ENCODE data around the gene POLA1.

Gene POLA1

DNA sequence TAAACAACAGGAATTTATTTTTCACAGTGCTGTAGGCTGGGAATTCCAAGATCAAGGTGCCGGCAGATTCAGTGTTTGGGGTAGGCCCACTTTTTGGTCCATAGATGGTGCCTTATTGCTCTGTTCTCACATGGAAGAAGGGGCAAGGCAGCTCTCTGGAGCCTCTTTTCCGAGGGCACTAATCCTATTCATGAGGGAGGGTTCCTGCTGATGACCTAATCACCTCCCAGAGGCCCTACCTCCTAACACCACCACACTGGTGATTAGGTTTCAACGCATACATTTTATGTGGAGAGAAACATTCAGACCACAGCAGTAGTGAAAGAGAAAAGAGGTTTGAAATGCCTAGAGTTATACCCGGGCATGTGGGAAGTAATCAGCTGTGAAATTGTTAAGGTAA, 1.4 kb upstream of the POLA1 start:
- DNase-seq, result no peak

DNA sequence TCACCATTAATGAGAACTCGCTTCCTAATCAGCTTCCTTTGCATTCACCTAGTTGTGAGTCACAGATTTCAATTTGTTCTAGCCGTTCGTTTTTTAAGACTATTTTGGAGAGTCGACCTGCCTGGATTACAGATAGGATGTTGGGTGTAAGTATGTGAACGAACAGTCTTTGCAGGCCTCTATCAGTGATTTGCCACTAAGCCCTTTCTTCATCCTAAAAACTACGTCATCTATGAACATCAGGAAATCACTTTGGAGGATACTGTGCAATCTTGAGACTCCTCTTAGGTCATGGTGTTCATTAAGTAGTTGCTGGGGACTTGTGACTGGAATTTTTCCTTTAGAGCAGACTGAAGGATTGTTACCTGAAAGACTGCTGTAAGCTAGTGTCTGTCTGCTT, 1.1 kb downstream of the POLA1 start:
- DNase-seq, result no peak

DNA sequence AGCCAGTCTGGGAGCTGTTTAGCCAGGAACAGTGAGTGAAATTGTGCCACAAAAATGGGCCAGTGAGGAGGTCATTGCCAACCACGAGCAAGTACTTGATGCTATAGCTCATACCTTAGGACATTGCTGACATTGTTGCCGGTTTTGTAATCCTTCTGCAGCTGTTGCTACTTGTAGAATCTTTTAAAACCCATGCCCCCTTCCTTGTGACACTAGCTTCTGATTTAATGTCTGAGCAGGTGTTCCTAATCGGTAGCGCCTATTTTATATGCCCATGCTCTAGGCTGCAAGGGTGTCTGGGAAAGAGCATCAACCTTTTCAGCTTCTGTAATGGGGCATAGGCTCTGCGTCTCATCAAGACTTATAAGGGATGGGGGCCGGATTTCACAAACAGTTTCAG, 2.6 kb downstream of the POLA1 start:
- no peak for DNase-seq

GRCh38 chrX:24702362-24703184, 8.9 kb downstream of the POLA1 start:
- DNase-seq, result no peak

DNA sequence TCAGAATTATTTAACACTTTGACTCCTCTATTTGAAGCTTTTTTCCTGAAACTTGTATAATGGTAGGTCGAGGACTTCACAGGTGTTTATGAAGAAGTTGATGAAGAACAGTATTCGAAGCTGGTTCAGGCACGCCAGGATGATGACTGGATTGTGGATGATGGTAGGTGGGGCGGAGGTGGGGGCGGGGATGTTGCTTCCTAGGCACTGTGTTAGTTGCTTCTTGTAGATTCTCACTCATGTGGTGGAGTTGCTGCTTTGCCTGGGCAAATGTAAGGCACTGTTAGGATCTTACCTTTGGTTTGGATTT, 9.4 kb downstream of the POLA1 start:
- no peak for DNase-seq

DNA sequence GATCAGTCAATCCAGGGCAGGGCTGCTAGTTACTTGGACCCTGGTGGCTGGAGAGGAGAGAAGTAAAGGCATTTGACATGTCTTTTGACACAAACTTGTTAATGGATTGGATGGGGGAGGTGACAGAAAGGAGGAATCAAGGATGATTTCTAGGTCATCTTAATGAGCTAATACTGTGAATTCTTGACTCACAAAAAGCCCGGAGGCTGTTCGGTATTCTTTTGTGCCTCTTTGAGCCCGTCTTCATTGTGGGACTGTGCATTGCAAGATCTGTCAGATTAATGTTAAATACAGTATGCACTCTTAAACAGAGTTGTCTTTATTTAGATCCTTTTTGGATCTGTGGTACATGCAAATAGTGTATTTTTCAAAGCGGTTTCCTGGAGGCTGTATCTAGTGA, 25.1 kb downstream of the POLA1 start:
- DNase-seq, result peak; percentile 25

DNA sequence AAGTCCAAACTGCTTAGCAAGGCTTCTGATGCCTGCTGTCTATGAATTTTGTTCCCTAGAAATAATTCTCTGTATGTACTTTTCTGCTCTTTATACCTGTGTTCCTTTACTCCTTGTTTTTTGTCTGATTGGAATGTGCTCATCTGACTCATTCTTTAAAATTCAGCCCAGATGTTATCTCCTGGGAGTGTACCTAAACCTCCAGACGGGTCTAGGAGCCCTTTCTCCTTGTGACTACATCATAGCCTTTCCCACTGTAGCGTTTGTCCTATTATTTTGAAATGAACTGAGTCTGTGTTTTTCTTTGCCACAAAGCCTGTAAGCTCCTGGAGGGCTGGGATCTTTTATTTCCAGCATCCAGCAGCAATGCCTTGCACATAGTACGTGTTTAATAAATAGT, 26.3 kb downstream of the POLA1 start:
- DNase-seq, result no peak

- DNase-seq, result no peak
Observed at GRCh38 chrX:24728530-24728929, 34.8 kb downstream of the POLA1 start.

DNA sequence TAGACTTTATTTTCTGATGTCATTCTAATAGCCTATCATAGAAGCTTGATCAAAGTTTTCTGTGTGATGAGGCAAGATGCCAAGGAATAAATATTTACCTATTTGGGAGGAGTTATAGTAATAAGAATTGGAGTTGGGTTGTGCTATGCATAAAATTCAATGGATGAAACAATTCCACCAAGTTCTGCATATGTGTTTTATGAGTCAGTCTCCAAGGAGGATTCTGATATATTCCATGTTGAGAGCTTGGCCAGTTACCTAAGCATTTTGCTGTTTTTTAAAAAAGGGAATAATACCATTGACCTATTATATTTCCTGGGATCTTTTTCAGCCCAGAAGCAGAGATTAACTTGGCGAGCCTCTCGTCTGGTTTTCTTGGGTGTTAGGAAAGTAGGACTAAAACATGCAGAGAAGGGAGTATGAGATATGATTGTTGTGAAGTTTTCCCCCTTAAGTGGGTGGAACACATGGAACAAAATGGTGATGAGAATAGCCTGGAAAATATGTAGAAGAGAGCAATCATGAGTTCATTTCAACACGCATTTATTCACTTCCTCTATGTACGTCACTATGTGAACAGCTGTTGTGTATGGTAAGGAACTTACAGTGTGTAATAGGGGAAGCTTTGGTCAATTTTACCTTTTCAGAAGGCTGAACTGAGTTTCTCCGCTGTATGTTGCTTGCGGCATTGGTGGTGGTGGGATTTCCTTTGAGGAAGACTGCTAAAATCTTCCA, 39.2 kb downstream of the POLA1 start:
- DNase-seq, result no peak

- DNase-seq, result no peak
Observed at GRCh38 chrX:24741330-24741729, 47.6 kb downstream of the POLA1 start.

DNA sequence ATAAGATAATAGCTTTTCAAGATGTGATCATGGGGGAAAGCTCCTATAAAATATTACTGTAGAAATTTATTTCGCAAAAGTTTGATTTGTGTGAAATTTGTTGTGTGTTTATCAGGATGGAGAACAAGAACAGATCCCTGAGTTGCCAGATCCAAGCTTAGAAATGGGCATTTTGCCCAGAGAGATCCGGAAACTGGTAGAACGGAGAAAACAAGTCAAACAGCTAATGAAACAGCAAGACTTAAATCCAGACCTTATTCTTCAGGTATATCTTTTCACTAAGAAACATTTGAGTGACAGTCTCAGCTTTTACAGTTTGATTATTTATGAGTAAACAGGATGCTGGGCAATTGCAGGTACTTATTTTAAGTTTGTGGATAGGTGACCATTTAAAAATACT, 54.5 kb downstream of the POLA1 start:
- no peak for DNase-seq

DNA sequence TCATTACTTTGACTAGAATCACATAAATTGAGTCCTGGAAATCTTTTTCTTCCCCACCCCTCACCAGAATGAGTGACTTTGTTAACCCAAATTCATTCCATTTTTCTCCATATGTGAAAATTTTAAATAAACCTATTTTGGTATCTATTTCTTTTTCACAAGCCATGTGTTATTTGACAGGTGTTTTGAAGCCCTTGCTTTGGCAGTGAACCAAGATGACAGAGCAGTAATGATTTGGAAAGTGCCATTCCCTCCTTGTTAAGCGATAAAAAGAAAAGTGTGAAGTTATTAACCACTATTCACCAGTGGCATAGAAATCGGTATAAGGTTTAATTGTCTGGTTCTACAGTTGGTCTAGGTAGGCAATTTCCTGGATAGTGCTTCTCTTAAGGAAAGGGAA, 66.1 kb downstream of the POLA1 start:
- no peak for DNase-seq

DNA sequence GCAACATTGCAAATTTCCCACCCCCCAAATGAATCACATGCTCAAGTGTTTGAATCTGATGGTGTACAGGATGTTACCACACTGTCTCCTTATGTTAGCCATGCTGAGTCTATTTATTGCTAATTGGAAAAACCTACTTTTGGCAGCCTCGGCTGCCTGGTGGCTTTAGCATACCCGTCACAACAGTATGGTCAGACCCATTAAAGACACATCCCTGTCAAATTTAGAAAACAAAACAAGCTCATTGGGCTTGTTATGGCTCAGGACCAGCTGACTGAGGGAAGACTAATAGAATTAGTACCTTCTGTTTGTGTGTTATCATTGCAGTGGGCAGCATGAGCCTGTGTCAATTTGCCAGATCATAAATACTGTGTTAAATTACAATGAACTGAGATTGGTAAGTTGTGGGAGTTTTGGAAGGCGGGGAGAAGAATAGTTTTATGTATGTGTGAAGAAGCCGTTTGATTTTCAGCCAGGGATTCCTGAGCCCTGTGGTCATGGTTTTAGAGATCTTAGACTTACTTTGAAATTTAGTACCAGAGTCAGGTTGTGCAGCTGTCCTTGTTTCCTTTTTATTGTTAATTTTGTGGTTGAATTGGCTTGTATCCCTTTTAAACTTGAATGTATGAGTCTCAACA, 66.8 kb downstream of the POLA1 start:
- DNase-seq, result no peak

- DNase-seq, result no peak
Observed at GRCh38 chrX:24761306-24761705, 67.6 kb downstream of the POLA1 start.

DNA sequence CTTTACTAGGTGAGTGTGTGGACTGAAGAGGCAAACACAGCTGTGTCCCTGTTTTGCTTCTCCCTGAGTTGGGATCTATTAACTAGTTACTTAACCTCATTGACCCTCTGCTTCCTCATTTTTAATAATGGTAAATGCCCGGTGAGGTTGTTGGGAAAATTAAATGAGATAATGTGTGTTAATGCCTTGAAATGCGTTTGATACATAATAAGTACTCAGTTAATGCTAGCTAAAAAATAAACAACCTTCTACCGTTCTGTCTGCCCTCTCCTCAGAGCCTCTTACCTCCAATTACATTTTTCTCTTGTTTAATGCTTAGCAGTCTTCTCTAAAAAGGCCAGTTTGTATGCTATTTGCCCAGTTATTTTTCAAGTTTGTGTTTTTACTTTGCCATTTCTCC, 70.3 kb downstream of the POLA1 start:
- no peak for DNase-seq

DNA sequence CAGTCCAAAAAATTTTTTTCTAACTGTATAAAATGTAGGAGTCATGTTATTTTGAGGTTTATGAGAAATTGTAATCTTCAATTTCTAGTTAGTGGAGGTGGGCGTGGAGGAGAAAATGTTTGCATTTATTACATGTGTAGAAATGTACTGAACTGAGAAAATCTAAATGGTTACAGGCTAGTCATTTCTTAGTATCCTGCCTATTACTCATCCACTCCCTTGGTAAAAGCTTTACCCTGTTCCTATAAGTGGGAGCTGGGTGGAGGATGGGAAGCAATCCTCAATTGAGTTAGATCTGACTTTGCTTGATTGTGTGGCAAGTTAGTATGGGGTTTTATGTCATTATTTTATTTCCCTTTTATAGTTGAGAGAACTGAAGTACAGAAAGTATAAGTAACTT, 73.8 kb downstream of the POLA1 start:
- no peak for DNase-seq

DNA sequence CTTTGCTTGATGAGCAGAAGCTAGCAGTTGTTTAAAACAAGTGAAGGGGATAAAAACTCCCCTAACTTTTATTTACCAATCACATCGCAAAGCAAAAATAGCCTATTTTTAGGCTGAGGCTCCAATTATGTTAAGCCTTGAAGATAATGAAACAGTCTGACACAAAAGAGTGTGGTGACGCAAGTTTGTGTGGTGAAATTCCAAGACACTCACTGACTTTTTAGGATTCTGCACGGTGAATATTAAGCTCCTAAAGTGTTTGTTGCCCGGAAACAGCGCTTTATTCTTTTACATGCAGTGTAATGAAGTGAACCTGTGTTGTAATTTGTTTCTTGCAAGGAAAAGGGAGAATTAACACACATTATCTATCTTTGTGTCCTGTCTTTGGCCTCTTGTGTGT, 74.8 kb downstream of the POLA1 start:
- no peak for DNase-seq

DNA sequence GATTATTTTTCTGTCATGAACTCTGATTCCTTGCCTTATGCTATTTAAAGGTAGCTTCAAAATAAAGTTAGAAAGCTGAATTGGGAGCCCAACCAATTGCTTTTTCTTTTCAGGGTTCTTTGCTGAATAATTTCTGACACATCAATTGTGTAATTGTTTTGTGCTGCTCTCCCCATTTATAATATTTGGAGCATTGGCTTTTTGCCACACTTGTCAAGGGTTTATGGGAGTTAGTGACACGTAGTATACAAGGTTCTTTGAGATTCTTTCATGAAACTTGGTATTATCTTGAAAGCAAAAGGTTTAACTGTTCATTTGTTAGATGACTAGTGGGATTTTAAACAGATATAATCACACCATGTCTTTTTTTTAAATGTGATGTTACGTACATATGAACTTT, 80.9 kb downstream of the POLA1 start:
- DNase-seq, result no peak

- no peak for DNase-seq
Observed at GRCh38 chrX:24775891-24776290, 82.2 kb downstream of the POLA1 start.

- DNase-seq, result no peak
Observed at GRCh38 chrX:24777660-24778059, 83.9 kb downstream of the POLA1 start.

- no peak for DNase-seq
Observed at GRCh38 chrX:24782011-24782410, 88.3 kb downstream of the POLA1 start.

GRCh38 chrX:24789047-24789446, 95.3 kb downstream of the POLA1 start:
- DNase-seq, result no peak

- no peak for DNase-seq
Observed at GRCh38 chrX:24790166-24790565, 96.4 kb downstream of the POLA1 start.

- DNase-seq, result no peak
Observed at GRCh38 chrX:24796204-24796603, 102.5 kb downstream of the POLA1 start.

Data from eye (tissue), 1 donor.